ENCODE data around the gene OTOG. TPM values are rescaled to one million over a fixed set of nuclear protein-coding genes. Genes with fewer than 3 reads are reported as not detected.

Gene OTOG
- total and polyA plus RNA-seq, 2 donors (not counting 1 experiment from before 2014, with no cell fraction given), result not detected

GRCh38 chr11:17642370-17642769 lies 95.3 kb downstream of the OTOG start:
- no peaks in the 10 kb centered on the region for H3K79me2 ChIP-seq (ENCODE audit: control insufficient read depth, insufficient read depth, low read length)
- peaks cover 0 to 2% (median 0%) of the 10 kb centered on the region in 4 experiments for H3K27me3 ChIP-seq (replicated peaks in 1 of 4; ENCODE audit: control extremely low read depth in 1 of 4, control insufficient read depth in 3 of 4, insufficient read depth in 4 of 4, low read length in 3 of 4)
- H3K9ac ChIP-seq (ENCODE audit: low read length), result no peak overlapping the region
- peaks cover 0 to 8% (median 0%) of the 10 kb centered on the region in 3 donors for H3K9me3 ChIP-seq (ENCODE audit: control extremely low read depth in 1 of 3, control insufficient read depth in 2 of 3, insufficient read depth in 1 of 3, low read length in 2 of 3)
- CTCF ChIA-PET, result no interaction called here
- no peak overlapping the region for H3K4me3 ChIP-seq (ENCODE audit: control extremely low read depth in 1 of 5, extremely low read depth in 1 of 5, insufficient read depth in 1 of 5, low read depth in 2 of 5, low read length in 4 of 5)
- TF ChIP-seq CTCF (IDR thresholded peaks at IDR 0.05) (no peak), EZH2 (IDR thresholded peaks at IDR 0.05; ENCODE audit: borderline replicate concordance, insufficient read depth, low read depth, low read length, poor library complexity, severe bottlenecking) (no peak)
- Mint-ChIP-seq H3K27ac (no peak overlapping the region), H3K4me3 (no peak overlapping the region), H3K9me3 (ENCODE audit: insufficient read depth) (no peaks in the 10 kb centered on the region), H3K4me1 (no peaks in the 10 kb centered on the region), H3K27me3 (peaks cover under 1% of the 10 kb centered on the region)
- no peak overlapping the region for H2AFZ ChIP-seq (ENCODE audit: insufficient read depth, low read depth, low read length, poor library complexity, severe bottlenecking)
- intact Hi-C loops (cut with micrococcal nuclease), result no loop called here
- no peaks in the 10 kb centered on the region for H3K36me3 ChIP-seq (replicated peaks in 1 of 2; ENCODE audit: control extremely low read depth in 1 of 2, control insufficient read depth in 1 of 2, extremely low read depth in 1 of 2, insufficient read depth in 2 of 2, low read length in 1 of 2)
- ATAC-seq (ENCODE audit: low read depth) (no peak), DNase-seq (no peak)
- no peak overlapping the region for H3K27ac ChIP-seq (ENCODE audit: low read length in 2 of 2)
- H3K4me1 ChIP-seq (ENCODE audit: control insufficient read depth in 2 of 2, insufficient read depth in 2 of 2, low read length in 2 of 2), result no peaks in the 10 kb centered on the region
- WGBS (ENCODE audit: insufficient coverage), result 93% methylated on average over 2 of the region's 4 CpGs
- no peaks in the 10 kb centered on the region for H4K20me1 ChIP-seq (ENCODE audit: control insufficient read depth, insufficient read depth, low read length, poor library complexity, severe bottlenecking)
- H3K4me2 ChIP-seq (replicated peaks; ENCODE audit: low read depth, low read length, poor library complexity, severe bottlenecking), result no peak overlapping the region
- POLR2A ChIA-PET, result no interaction called here

GRCh38 chr11:17642980-17643379 lies 95.9 kb downstream of the OTOG start:
- H2AFZ ChIP-seq (ENCODE audit: insufficient read depth, low read depth, low read length, poor library complexity, severe bottlenecking), result no peak overlapping the region
- DNase-seq (no peak), ATAC-seq (ENCODE audit: low read depth) (no peak)
- peaks cover 2% of the 10 kb centered on the region for H3K27me3 Mint-ChIP-seq
- H3K27ac ChIP-seq (ENCODE audit: low read length in 2 of 2), result no peak overlapping the region
- peaks cover 0 to 12% (median 0%) of the 10 kb centered on the region in 3 donors for H3K9me3 ChIP-seq (ENCODE audit: control extremely low read depth in 1 of 3, control insufficient read depth in 2 of 3, insufficient read depth in 1 of 3, low read length in 2 of 3)
- WGBS (ENCODE audit: insufficient coverage), result 96% methylated on average over 3 of the region's 6 CpGs
- no peak overlapping the region for H3K27ac Mint-ChIP-seq
- no peaks in the 10 kb centered on the region for H3K36me3 ChIP-seq (replicated peaks in 1 of 2; ENCODE audit: control extremely low read depth in 1 of 2, control insufficient read depth in 1 of 2, extremely low read depth in 1 of 2, insufficient read depth in 2 of 2, low read length in 1 of 2)
- ChIA-PET POLR2A (no interaction called here), CTCF (no interaction called here)
- H3K4me3 ChIP-seq (ENCODE audit: control extremely low read depth in 1 of 5, extremely low read depth in 1 of 5, insufficient read depth in 1 of 5, low read depth in 2 of 5, low read length in 4 of 5), result no peak overlapping the region
- no peaks in the 10 kb centered on the region for H3K79me2 ChIP-seq (ENCODE audit: control insufficient read depth, insufficient read depth, low read length)
- no peaks in the 10 kb centered on the region for H3K4me1 Mint-ChIP-seq
- no peak overlapping the region for H3K9ac ChIP-seq (ENCODE audit: low read length)
- intact Hi-C loops (cut with micrococcal nuclease), result no loop called here
- no peak overlapping the region for H3K4me3 Mint-ChIP-seq
- H3K4me1 ChIP-seq (ENCODE audit: control insufficient read depth in 2 of 2, insufficient read depth in 2 of 2, low read length in 2 of 2), result no peaks in the 10 kb centered on the region
- H3K9me3 Mint-ChIP-seq (ENCODE audit: insufficient read depth), result peaks cover 6% of the 10 kb centered on the region
- no peaks in the 10 kb centered on the region for H4K20me1 ChIP-seq (ENCODE audit: control insufficient read depth, insufficient read depth, low read length, poor library complexity, severe bottlenecking)
- peaks cover 0 to 2% (median 0%) of the 10 kb centered on the region in 4 experiments for H3K27me3 ChIP-seq (replicated peaks in 1 of 4; ENCODE audit: control extremely low read depth in 1 of 4, control insufficient read depth in 3 of 4, insufficient read depth in 4 of 4, low read length in 3 of 4)
- H3K4me2 ChIP-seq (replicated peaks; ENCODE audit: low read depth, low read length, poor library complexity, severe bottlenecking), result no peak overlapping the region
- TF ChIP-seq EZH2 (IDR thresholded peaks at IDR 0.05; ENCODE audit: borderline replicate concordance, insufficient read depth, low read depth, low read length, poor library complexity, severe bottlenecking) (no peak), CTCF (IDR thresholded peaks at IDR 0.05) (no peak)
